ENCODE data around the gene JAK3. TPM values are rescaled to one million over a fixed set of nuclear protein-coding genes. Genes with fewer than 3 reads are reported as not detected.
"Not testable (repeated sequence)": the region's sequence is repeated elsewhere in the genome, so short reads cannot be mapped to it uniquely, and the experiment has no call there.

Gene JAK3
- polyA plus RNA-seq, 1 experiment, result 6.1 TPM

DNA sequence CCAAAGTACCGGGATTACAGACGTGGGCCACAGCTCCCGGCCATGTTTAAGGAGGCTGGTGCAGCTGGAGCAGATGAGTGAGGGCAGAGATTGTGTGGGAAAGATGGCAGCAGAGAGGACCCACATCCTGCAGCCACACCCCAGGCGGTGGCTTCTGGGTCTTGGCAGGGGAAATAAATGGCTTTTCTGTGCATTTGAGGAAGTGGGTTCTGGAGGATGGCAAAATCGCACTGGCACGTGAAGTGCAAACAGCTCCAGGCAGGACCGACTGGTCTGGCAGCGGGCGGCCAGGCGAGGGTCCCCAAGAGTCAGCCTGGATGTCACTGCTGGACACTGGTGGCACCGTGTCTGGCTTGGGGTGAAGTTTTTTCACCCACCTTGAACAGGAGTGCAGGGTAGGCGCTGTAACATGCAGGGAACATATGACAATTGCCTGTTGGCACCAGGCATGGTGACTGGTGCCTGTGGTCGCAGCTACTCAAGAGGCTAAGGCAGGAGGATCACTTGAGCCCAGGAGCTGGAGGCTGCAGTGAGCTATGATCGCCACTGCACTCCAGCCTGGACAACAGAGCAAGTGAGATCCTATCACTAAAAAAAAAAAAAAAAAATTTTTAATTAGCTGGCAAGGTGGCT lies 44.4 kb downstream of the JAK3 start:
- no peak for DNase-seq (ENCODE audit: low read depth)
- H3K4me3 ChIP-seq (ENCODE audit: low read depth, low read length), result no peak overlapping the region
- CTCF ChIA-PET, result interaction anchor here (1.1 to 2.7 kb wide), 3 partner anchors 10 to 37 kb away, joined by 4 to 8 read pairs (median 6); no protein-coding TSS in a partner anchor
- H3K36me3 ChIP-seq (ENCODE audit: control insufficient read depth, insufficient read depth, low read length), result no peaks in the 10 kb centered on the region
- POLR2A ChIA-PET, result no interaction called here
- 0 out of 2 replicates have a peak, but pooled peaks cover 3% of the 10 kb centered on the region for H3K27me3 ChIP-seq (ENCODE audit: control insufficient read depth, insufficient read depth, low read length)
- TF ChIP-seq, protein P1, sequence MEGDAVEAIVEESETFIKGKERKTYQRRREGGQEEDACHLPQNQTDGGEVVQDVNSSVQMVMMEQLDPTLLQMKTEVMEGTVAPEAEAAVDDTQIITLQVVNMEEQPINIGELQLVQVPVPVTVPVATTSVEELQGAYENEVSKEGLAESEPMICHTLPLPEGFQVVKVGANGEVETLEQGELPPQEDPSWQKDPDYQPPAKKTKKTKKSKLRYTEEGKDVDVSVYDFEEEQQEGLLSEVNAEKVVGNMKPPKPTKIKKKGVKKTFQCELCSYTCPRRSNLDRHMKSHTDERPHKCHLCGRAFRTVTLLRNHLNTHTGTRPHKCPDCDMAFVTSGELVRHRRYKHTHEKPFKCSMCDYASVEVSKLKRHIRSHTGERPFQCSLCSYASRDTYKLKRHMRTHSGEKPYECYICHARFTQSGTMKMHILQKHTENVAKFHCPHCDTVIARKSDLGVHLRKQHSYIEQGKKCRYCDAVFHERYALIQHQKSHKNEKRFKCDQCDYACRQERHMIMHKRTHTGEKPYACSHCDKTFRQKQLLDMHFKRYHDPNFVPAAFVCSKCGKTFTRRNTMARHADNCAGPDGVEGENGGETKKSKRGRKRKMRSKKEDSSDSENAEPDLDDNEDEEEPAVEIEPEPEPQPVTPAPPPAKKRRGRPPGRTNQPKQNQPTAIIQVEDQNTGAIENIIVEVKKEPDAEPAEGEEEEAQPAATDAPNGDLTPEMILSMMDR (IDR thresholded peaks at IDR 0.05; ENCODE audit: insufficient read depth, low read depth, low read length), result no peak

- no peak for DNase-seq (ENCODE audit: low read depth)
- Histone ChIP-seq H3K36me3 (ENCODE audit: control insufficient read depth, insufficient read depth, low read length) (no peaks in the 10 kb centered on the region), H3K4me3 (ENCODE audit: low read depth, low read length) (no peak overlapping the region), H3K27me3 (ENCODE audit: control insufficient read depth, insufficient read depth, low read length) (0 out of 2 replicates have a peak, but pooled peaks cover 3% of the 10 kb centered on the region)
- ChIA-PET CTCF (interaction anchor here (0.6 to 2.7 kb wide), 5 partner anchors 11 to 306 kb away, joined by 3 to 8 read pairs (median 4); no protein-coding TSS in a partner anchor), POLR2A (no interaction called here)
- TF ChIP-seq, protein P1 (IDR thresholded peaks at IDR 0.05; ENCODE audit: insufficient read depth, low read depth, low read length), result no peak
These were observed 45.5 kb downstream of the JAK3 start for GRCh38 chr19:17802137-17802858.

DNA sequence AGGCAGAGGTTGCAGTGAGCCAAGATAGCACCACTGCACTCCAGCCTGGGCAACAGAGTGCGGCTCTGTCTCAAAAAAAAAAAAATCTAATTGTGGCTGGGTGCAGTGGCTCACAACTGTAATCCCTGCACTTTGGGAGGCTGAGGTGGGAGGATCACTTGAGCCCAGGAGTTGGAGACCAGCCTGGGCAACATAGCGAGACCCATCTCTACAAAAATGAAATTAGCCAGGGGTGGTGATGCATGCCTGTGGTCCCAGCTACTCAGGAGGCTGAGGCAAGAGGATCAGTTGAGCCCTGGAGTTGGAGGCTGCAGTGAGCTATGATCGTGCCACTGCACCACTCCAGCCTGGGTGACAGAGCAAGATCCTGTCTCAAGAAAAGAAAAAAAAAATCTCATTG lies 49.2 kb downstream of the JAK3 start:
- CTCF ChIA-PET, result interaction anchor here (0.8 to 1.2 kb wide), 2 partner anchors 15 to 28 kb away, joined by 3 to 4 read pairs; no protein-coding TSS in a partner anchor
- H3K27me3 ChIP-seq (ENCODE audit: control insufficient read depth, insufficient read depth, low read length), result peaks cover 11% of the 10 kb centered on the region
- POLR2A ChIA-PET, result interaction anchor here (0.6 kb wide), 1 partner anchor 247 kb away, joined by 7 read pairs; no protein-coding TSS in a partner anchor
- not testable (repeated sequence) for H3K4me3 ChIP-seq (ENCODE audit: low read depth, low read length); H3K36me3 ChIP-seq (ENCODE audit: control insufficient read depth, insufficient read depth, low read length); DNase-seq (ENCODE audit: low read depth)

GRCh38 chr19:17797424-17798201 lies 50.2 kb downstream of the JAK3 start:
- CTCF ChIA-PET, result interaction anchor here (1.0 kb wide), 1 partner anchor 31 kb away, joined by 4 read pairs; no protein-coding TSS in a partner anchor
- Histone ChIP-seq H3K36me3 (ENCODE audit: control insufficient read depth, insufficient read depth, low read length) (no peaks in the 10 kb centered on the region), H3K27me3 (ENCODE audit: control insufficient read depth, insufficient read depth, low read length) (peaks cover 11% of the 10 kb centered on the region), H3K4me3 (ENCODE audit: low read depth, low read length) (no peak overlapping the region)
- POLR2A ChIA-PET, result no interaction called here
- TF ChIP-seq, protein P1 (IDR thresholded peaks at IDR 0.05; ENCODE audit: insufficient read depth, low read depth, low read length), result no peak
- no peak for DNase-seq (ENCODE audit: low read depth)

- H3K27me3 ChIP-seq (ENCODE audit: control insufficient read depth, insufficient read depth, low read length), result peaks cover 8% of the 10 kb centered on the region
- DNase-seq (ENCODE audit: low read depth), result no peak
- no peaks in the 10 kb centered on the region for H3K36me3 ChIP-seq (ENCODE audit: control insufficient read depth, insufficient read depth, low read length)
- CTCF ChIA-PET, result interaction anchor here (1.0 kb wide), 1 partner anchor 30 kb away, joined by 4 read pairs; no protein-coding TSS in a partner anchor
- TF ChIP-seq, protein P1 (IDR thresholded peaks at IDR 0.05; ENCODE audit: insufficient read depth, low read depth, low read length), result no peak
- POLR2A ChIA-PET, result no interaction called here
- no peak overlapping the region for H3K4me3 ChIP-seq (ENCODE audit: low read depth, low read length)
These were observed 50.9 kb downstream of the JAK3 start for GRCh38 chr19:17796838-17797423.
